HG03045 (cell line): ENCODE measurements around the gene DOCK2.
A peak's percentile ranks its signal among the peaks of the same experiment; 100 is the strongest.

Source experiments
- ATAC-seq: cut with Tn5 transposase; IDR thresholded peaks from one replicate; pipeline ENCODE4 v1.9.1; 2021; ENCODE audit warnings: mild to moderate bottlenecking, moderate library complexity; ENCODE audit not compliant: unreplicated experiment

DOCK2 gene

GRCh38 chr5:169964246-169964645 lies 327.2 kb downstream of the DOCK2 start:
- ATAC-seq, result no peak

GRCh38 chr5:169970339-169970738 lies 333.3 kb downstream of the DOCK2 start:
- peak; percentile 73 for ATAC-seq

- no peak for ATAC-seq
Observed at GRCh38 chr5:169970911-169971765, 334.1 kb downstream of the DOCK2 start.

DNA sequence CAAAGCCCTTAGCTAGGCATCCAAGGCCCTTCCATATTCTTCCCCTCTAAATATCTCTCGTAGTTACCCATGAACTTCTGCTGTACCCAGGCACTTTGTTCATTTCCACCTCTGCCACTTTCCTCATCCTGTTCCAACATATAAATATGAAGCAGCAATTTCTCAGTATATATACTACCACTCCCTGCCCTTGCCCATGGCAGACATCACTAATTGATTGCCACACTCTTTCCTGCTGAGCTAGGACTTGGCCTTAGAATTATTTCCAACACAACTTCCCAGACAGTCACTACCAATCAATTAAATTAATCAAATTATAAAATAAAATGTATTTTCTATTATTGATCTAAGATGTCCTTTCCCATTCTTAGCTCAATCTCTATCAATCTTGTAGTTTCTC lies 334.7 kb downstream of the DOCK2 start:
- ATAC-seq, result no peak

- no peak for ATAC-seq
Observed at GRCh38 chr5:169973056-169973455, 336.0 kb downstream of the DOCK2 start.

DNA sequence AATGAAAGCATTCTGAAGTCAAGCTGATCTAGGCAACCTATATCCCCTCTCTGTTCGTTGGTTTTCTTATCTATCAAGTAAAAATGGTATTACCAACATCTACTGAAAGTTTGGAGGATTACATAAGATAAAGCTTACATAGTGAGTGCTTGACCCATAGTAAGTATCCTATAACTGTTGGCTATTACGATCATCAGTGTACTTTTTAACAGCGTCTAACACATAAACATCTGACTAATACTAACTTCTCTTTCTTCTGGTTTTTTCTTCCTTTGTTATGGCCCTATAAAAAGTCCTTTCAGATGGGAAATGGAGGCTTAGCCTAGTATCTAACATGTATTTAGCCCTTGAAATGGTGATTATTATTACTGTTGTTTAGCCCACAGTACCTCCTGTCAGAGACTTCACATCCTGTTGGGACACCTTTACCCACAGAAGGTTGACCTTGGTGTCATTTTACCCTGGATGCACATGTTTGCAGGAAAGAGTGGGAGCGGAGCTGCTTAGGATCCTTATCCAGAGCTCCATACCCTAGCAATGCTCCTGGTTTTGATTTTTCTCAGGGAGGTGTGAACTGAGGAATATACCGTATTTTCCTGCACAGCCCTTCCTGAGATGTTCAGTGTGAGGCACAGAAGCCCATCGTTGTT lies 337.2 kb downstream of the DOCK2 start:
- no peak for ATAC-seq

DNA sequence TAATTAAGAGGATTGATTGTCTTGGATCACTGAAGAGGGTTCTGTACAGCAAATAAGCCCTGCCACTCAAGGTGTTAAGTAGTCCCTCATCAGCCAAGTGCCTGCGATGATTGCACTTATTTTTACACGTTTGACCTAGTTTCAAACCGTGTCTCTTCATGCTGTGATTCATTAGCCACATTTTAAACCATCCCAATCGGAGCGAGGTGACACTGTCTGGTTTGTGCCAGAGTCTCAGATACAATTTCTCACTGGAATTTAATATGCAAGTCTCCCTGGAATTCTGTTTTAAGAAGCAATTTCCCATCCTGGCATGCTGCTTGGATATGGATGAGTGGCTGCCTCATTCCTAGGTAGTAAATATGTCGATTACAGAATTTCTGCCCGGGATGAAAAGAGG lies 341.6 kb downstream of the DOCK2 start:
- no peak for ATAC-seq

- no peak for ATAC-seq
Observed at GRCh38 chr5:169979871-169980270, 342.8 kb downstream of the DOCK2 start.

DNA sequence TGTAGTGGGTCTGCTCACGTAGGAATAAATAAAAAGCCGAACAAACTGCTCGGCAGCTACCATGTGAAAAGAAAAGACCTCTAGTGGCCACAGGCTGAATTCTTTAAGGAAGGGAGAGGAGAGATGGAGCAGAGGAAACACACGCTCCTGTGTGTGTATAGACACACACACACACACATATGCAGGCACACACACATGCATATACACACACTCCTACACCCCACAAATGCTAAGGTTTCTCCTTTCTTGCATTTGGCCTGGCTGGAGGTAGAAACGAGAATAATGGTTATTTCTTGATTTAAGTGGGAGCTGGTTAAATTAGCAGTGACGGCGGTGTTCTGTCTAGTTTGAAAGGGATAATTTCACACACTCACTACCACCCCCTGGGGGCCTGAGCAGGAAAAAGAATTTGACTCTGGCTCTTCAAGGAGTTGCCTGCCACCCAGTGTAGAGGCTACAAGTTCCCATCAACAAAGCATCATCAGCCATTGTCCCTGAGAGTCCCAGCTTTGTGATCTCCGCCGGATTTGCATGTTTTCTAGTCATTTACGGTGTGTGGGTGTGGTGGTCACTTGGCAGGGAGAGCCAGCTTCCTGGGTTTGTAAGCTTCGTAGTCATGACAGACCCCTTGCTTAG lies 343.5 kb downstream of the DOCK2 start, which contains the start of gene INSYN2B:
INSYN2B (minus strand) TSS at position 78 of the 636 bp plus-strand sequence. CDS start 96,597 bp downstream, outside the sequence.
- peak; percentile 51 for ATAC-seq

DNA sequence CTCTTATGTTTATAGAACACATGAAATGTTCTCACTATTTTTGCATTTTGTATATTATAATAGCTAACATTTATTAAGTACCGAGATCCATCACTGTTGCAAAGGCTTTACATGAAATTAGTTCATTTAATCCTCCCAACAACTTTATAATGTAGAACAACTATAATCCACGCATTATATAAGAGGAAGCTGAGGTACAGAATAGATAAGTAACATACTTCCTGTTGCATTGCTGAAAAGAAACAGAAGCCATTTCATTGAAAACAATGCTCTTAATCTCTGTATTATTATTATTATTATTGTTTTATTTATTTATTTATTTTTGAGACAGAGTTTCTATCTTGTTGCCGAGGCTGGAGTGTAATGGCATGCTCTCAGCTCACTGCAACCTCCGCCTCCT lies 351.1 kb downstream of the DOCK2 start:
- no peak for ATAC-seq

- ATAC-seq, result no peak
Observed at GRCh38 chr5:169988947-169989346, 351.9 kb downstream of the DOCK2 start.

DNA sequence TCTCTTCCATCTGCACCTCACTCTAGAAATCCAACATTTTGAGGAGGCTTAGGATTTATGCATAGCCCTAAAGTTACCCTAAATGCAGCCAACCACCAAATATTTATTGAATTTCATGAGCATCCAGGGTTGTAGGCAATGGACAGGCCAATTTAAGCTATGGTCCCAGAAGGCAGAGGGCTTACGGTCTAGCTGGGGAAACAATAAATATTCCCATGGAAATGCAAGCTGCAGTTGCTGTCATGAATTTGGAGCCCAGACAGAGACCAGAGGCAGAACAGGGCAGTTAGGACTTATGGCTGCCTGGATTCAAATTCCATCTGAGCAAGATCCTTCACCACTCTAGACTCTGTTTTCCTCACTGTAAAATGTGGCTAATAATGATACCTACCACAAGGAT lies 352.3 kb downstream of the DOCK2 start:
- no peak for ATAC-seq

- no peak for ATAC-seq
Observed at GRCh38 chr5:169991115-169991869, 354.2 kb downstream of the DOCK2 start.

DNA sequence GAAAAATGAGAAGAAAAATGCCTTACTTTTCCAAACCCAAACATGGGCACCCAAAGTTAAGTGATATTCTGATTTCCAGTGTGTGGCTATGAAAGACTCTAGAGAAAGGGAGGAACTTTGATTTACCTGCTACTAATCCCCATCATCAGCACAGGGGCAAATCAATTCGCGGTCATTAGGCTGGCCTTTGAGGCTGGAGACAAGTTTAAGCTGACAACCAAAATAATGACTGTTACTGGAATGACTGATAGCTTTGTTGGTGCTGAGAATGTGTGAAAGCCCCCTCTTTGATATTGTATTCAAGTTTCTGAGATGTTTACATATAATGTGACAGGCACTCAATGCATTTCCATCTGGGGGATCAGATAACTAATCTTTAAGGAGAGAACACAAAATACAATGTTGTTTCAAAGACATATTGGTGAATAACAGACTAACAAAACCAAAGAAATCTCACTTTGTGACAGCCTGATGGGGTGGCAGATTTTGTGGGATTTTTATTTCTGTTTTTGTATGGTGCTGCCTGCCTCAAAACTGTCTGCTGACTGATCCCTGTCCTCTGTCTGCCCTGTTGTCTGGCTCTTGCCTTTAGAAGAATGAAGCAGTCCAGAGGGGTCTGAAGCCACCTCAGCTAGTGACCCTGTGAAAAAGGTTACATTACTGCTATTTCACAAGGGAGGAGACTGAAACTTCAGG lies 355.9 kb downstream of the DOCK2 start:
- no peak for ATAC-seq

DNA sequence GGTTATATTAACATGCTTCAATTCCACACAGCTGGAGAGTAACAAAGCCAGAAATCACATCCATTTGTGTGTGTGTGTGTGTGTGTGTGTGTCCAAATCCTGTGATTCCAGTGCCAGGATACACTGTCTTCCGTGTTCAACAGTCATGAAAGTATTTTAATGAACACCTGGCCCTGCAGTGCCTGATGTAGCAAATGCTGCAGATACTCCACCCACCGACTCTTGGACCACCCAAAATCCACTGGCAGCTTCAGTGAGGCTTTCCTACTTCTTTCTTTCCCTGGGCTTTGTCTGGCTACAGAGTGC lies 356.4 kb downstream of the DOCK2 start:
- no peak for ATAC-seq

DNA sequence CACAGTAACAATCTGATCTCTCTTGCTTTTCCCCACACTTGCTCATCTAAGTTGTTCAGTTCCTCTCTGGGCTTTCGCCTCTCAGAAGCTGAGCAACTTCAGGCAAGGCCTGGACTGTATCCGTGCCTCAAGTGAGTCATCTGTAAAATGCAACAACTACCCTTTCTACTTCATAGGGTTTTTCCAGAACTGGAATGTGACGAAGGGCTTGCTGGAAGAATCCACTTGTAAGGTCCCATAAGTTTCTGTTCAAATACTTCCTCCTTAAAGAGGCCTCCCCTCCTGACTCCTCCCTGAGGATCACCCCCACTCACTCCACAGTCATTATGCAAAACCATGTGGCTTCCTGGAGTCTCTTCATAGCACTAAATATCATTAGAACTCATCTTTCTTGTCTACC lies 360.7 kb downstream of the DOCK2 start:
- ATAC-seq, result peak; percentile 68

DNA sequence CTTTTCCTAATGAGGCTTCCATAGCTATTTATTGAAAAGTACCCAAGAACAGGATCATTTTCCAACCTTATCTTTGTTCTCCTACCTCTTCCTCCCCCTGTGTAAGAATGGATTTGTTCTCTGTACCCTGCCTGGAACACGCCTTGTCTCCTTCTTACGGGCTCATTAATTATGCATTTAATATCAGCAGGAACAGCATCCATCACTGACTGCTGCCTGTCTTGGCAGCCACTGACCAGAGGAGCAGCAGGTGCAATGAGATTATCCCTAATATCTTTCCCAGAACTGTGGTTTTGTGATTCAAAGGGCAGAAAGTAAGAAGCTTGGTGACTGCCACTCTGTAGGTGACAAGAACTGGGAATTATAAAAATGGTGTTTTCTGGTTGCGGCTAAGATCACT lies 362.5 kb downstream of the DOCK2 start:
- no peak for ATAC-seq

GRCh38 chr5:170000155-170000554 lies 363.1 kb downstream of the DOCK2 start:
- no peak for ATAC-seq

GRCh38 chr5:170006021-170006420 lies 368.9 kb downstream of the DOCK2 start:
- no peak for ATAC-seq

DNA sequence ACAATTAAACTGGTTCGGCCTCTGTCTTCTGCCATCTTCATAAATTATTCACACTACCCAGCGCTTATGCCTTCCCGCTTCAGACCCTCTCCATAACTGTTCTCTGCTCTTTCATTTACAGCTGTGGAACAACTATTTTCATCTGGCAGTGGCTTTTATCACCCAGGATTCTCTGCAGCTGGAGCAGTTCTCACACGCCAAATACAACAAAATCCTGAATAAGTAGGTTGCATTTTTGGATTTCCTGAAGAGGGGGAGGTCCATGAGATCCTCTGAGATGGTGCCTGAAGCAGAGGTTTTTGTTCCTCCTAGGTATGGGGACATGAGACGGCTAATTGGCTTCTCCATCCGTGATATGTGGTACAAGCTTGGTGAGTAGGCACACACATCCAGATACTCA lies 371.3 kb downstream of the DOCK2 start:
- no peak for ATAC-seq

DNA sequence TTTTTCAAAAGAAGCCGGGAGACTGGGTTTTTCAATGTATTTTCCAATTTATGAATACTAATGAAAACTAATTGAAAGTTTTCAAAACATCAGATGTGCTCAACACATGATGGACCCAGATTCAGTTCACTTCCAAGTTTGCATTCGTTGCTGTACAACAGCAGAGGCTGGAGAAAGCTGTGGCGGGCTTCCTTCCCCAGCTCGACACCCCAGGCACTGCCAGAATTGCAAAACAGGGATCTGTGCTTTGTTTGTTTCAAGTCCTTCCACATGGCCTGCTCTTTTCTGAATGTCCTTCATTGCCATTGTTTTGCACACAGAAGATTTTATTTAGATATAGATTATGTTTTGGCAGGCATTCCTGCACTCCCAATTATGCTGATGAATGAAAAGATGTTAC lies 373.5 kb downstream of the DOCK2 start:
- no peak for ATAC-seq
